Measurements from ENCODE around the gene PDXK.

DNA sequence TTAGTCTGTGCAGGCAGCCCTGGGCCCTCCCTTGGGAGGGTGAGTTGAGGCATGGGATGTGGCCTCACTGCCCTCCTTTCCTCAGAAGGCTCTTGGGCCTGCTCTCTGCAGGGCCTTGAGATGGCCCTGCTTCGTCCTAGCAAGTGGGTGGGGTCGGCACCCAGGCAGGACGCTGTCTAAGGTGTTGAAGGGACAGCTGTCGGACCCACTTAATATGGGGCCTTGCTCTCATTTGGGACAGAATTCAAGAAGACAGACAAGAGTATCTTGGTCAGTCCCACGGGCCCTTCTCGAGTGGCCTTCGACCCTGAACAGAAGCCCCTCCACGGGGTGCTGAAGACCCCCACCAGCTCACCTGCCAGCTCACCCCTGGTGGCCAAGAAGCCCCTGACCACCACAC is 26.0 kb upstream of the PDXK start:
- TF ChIP-seq, protein P1, sequence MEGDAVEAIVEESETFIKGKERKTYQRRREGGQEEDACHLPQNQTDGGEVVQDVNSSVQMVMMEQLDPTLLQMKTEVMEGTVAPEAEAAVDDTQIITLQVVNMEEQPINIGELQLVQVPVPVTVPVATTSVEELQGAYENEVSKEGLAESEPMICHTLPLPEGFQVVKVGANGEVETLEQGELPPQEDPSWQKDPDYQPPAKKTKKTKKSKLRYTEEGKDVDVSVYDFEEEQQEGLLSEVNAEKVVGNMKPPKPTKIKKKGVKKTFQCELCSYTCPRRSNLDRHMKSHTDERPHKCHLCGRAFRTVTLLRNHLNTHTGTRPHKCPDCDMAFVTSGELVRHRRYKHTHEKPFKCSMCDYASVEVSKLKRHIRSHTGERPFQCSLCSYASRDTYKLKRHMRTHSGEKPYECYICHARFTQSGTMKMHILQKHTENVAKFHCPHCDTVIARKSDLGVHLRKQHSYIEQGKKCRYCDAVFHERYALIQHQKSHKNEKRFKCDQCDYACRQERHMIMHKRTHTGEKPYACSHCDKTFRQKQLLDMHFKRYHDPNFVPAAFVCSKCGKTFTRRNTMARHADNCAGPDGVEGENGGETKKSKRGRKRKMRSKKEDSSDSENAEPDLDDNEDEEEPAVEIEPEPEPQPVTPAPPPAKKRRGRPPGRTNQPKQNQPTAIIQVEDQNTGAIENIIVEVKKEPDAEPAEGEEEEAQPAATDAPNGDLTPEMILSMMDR (conservative IDR thresholded peaks at IDR 0.05 in 1 of 2, IDR thresholded peaks at IDR 0.05 in 1 of 2; ENCODE audit: extremely low read depth in 1 of 2, insufficient read depth in 1 of 2, low read depth in 1 of 2, low read length in 2 of 2) = no peak
- no peak for TF ChIP-seq EZH2 (IDR thresholded peaks at IDR 0.05; ENCODE audit: borderline replicate concordance, low read length)

Data from mammary epithelial cell (primary cell).